Measurements from ENCODE around the gene CNIH3. TPM values are rescaled to one million over a fixed set of nuclear protein-coding genes. Genes with fewer than 3 reads are reported as not detected.

Gene CNIH3
- total RNA-seq, 1 experiment from 2014 or later = 2.1 TPM

- no peak for DNase-seq
- CTCF ChIA-PET = interaction anchor here (0.6 kb wide), 1 partner anchor 181 kb away, joined by 8 read pairs; no protein-coding TSS in a partner anchor
- intact Hi-C loops (cut with micrococcal nuclease; ENCODE audit: unreplicated experiment) = no loop called here
- Mint-ChIP-seq H3K4me3 (ENCODE audit: low read depth, unreplicated experiment) (no peak overlapping the region), H3K36me3 (ENCODE audit: insufficient read depth, unreplicated experiment) (no peaks in the 10 kb centered on the region), H3K9me3 (ENCODE audit: low read depth, unreplicated experiment) (no peaks in the 10 kb centered on the region), H3K27ac (ENCODE audit: unreplicated experiment) (no peak overlapping the region), H3K27me3 (ENCODE audit: unreplicated experiment) (peaks cover 85% of the 10 kb centered on the region), H3K4me1 (ENCODE audit: low read depth, unreplicated experiment) (no peaks in the 10 kb centered on the region)
- no peak for TF ChIP-seq CTCF (IDR thresholded peaks at IDR 0.05; ENCODE audit: unreplicated experiment)
- no TSS peak for BruUV-seq (replicated peaks)
Measured at GRCh38 chr1:224739303-224739996, 123.3 kb downstream of the CNIH3 start.

GRCh38 chr1:224739997-224740684 lies 124.0 kb downstream of the CNIH3 start:
- CTCF ChIA-PET = no interaction called here
- no peaks in the 10 kb centered on the region for H3K9me3 Mint-ChIP-seq (ENCODE audit: low read depth, unreplicated experiment)
- intact Hi-C loops (cut with micrococcal nuclease; ENCODE audit: unreplicated experiment) = no loop called here
- peaks cover 87% of the 10 kb centered on the region for H3K27me3 Mint-ChIP-seq (ENCODE audit: unreplicated experiment)
- TF ChIP-seq CTCF (IDR thresholded peaks at IDR 0.05; ENCODE audit: unreplicated experiment) = no peak
- BruUV-seq (replicated peaks) = no TSS peak
- H3K36me3 Mint-ChIP-seq (ENCODE audit: insufficient read depth, unreplicated experiment) = no peaks in the 10 kb centered on the region
- H3K4me3 Mint-ChIP-seq (ENCODE audit: low read depth, unreplicated experiment) = no peak overlapping the region
- no peak overlapping the region for H3K27ac Mint-ChIP-seq (ENCODE audit: unreplicated experiment)
- H3K4me1 Mint-ChIP-seq (ENCODE audit: low read depth, unreplicated experiment) = no peaks in the 10 kb centered on the region
- DNase-seq = no peak

- no peak for TF ChIP-seq CTCF (IDR thresholded peaks at IDR 0.05; ENCODE audit: unreplicated experiment)
- peaks cover 92% of the 10 kb centered on the region for H3K27me3 Mint-ChIP-seq (ENCODE audit: unreplicated experiment)
- no TSS peak for BruUV-seq (replicated peaks)
- no peak for DNase-seq
- intact Hi-C loops (cut with micrococcal nuclease; ENCODE audit: unreplicated experiment) = no loop called here
- CTCF ChIA-PET = no interaction called here
- H3K36me3 Mint-ChIP-seq (ENCODE audit: insufficient read depth, unreplicated experiment) = no peaks in the 10 kb centered on the region
- H3K4me1 Mint-ChIP-seq (ENCODE audit: low read depth, unreplicated experiment) = no peaks in the 10 kb centered on the region
- H3K9me3 Mint-ChIP-seq (ENCODE audit: low read depth, unreplicated experiment) = no peaks in the 10 kb centered on the region
- no peak overlapping the region for H3K27ac Mint-ChIP-seq (ENCODE audit: unreplicated experiment)
- H3K4me3 Mint-ChIP-seq (ENCODE audit: low read depth, unreplicated experiment) = no peak overlapping the region
Measured at GRCh38 chr1:224740685-224741052, 124.6 kb downstream of the CNIH3 start.

DNA sequence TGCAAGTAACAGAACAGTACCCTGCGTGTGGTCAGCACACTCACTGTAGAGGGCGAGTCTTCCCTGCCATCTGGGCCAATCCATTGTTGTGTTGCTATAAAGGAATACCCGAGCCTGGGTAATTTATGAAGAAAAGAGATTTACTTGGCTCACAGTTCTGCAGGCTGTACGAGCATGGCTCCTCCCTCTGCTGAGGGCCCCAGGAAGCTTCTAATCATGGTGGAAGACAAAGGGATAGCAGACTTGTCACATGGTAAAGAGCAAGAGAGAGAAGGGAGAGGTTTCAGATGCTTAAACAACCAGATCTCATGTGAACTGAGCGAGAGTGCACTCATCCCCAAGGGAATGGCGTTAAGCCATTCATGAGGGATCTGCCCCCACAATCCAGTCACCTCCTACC lies 126.2 kb downstream of the CNIH3 start:
- DNase-seq = no peak
- intact Hi-C loops (cut with micrococcal nuclease; ENCODE audit: unreplicated experiment) = no loop called here
- peaks cover 91% of the 10 kb centered on the region for H3K27me3 Mint-ChIP-seq (ENCODE audit: unreplicated experiment)
- no peaks in the 10 kb centered on the region for H3K4me1 Mint-ChIP-seq (ENCODE audit: low read depth, unreplicated experiment)
- CTCF ChIA-PET = no interaction called here
- no peak overlapping the region for H3K27ac Mint-ChIP-seq (ENCODE audit: unreplicated experiment)
- no TSS peak for BruUV-seq (replicated peaks)
- no peak overlapping the region for H3K4me3 Mint-ChIP-seq (ENCODE audit: low read depth, unreplicated experiment)
- H3K9me3 Mint-ChIP-seq (ENCODE audit: low read depth, unreplicated experiment) = no peaks in the 10 kb centered on the region
- H3K36me3 Mint-ChIP-seq (ENCODE audit: insufficient read depth, unreplicated experiment) = no peaks in the 10 kb centered on the region
- no peak for TF ChIP-seq CTCF (IDR thresholded peaks at IDR 0.05; ENCODE audit: unreplicated experiment)
